ENCODE results near the gene ATP6V0B.
A peak's percentile ranks its signal among the peaks of the same experiment; 100 is the strongest.

ATP6V0B gene

DNA sequence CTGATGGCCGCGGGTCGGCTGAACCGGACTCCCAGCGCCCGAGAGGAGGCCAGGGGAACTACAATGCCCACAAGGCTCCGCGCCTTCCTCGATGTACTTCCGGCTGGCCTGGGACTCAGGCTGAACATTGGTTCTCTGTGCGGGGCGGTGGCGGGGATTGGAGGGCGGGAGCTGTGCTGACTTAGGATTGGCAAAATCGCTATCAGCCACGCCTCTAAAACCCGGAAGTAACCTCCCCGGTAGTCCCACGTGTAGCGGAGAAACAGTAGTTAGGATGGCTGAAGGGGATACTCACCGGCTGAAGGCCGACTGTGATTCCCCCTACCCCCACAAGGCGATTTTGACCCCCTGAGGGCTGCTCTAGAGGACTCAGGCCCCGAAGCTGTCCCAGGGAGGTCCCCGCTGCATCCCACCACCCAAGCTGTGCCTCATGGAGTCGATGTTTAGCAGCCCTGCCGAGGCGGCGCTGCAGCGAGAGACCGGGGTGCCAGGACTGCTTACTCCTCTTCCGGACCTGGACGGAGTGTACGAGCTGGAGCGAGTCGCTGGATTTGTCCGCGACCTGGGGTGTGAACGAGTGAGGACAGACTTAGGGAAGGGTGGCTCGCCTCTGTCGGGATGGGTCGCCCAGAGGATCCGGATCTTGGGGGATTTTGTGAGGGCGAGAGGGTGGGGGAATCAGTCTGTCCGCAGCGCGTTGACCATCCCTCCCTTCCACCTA lies 4.9 kb upstream of the ATP6V0B start, which contains the start of gene DPH2:
TSS of gene DPH2 (plus strand) at position 265 of the 721 bp plus-strand sequence. CDS start at position 431, 166 bp downstream.
- Histone ChIP-seq H3K4me1 (ENCODE audit: control insufficient read depth, insufficient read depth, low read length, poor library complexity, severe bottlenecking) (peaks cover 13% of the 10 kb centered on the region), H3K27me3 (replicated peaks; ENCODE audit: control insufficient read depth, insufficient read depth, low read length, poor library complexity, severe bottlenecking) (no peaks in the 10 kb centered on the region), H3K27ac (ENCODE audit: insufficient read depth, low read length, poor library complexity, severe bottlenecking) (peak within 1 kb of the TSS; percentile 55), H3K9me3 (ENCODE audit: control insufficient read depth, low read length) (no peaks in the 10 kb centered on the region), H3K4me3 (ENCODE audit: insufficient read depth, low read depth, low read length, poor library complexity, severe bottlenecking) (peak within 1 kb of the TSS; percentile 64), H3K36me3 (ENCODE audit: control insufficient read depth, insufficient read depth, low read length) (peaks cover 10% of the 10 kb centered on the region)
- peak; percentile 88 to 95 (median 92) for DNase-seq

GRCh38 chr1:43970502-43970901 lies 4.3 kb upstream of the ATP6V0B start:
- peaks cover 13% of the 10 kb centered on the region for H3K4me1 ChIP-seq (ENCODE audit: control insufficient read depth, insufficient read depth, low read length, poor library complexity, severe bottlenecking)
- peak overlapping the region; percentile 55 for H3K27ac ChIP-seq (ENCODE audit: insufficient read depth, low read length, poor library complexity, severe bottlenecking)
- no peaks in the 10 kb centered on the region for H3K27me3 ChIP-seq (replicated peaks; ENCODE audit: control insufficient read depth, insufficient read depth, low read length, poor library complexity, severe bottlenecking)
- DNase-seq = no peak
- no peaks in the 10 kb centered on the region for H3K9me3 ChIP-seq (ENCODE audit: control insufficient read depth, low read length)
- peaks cover 10% of the 10 kb centered on the region for H3K36me3 ChIP-seq (ENCODE audit: control insufficient read depth, insufficient read depth, low read length)
- peak overlapping the region; percentile 64 for H3K4me3 ChIP-seq (ENCODE audit: insufficient read depth, low read depth, low read length, poor library complexity, severe bottlenecking)

DNA sequence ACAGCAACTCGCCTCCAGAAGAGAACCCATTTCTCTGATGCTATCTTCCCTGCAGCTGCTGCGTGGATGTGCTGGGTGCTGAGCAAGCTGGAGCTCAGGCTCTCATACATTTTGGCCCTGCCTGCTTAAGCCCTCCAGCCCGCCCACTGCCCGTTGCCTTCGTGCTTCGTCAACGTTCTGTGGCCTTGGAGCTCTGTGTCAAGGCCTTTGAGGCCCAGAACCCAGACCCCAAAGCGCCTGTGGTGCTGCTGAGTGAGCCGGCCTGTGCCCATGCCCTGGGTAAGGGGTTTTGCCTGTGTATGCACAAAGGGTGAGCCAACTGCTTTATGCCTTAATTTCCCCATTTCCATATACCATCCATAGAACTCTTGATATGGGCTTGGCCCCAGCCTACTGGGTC lies 3.8 kb upstream of the ATP6V0B start:
- no peak for DNase-seq
- H3K27me3 ChIP-seq (replicated peaks; ENCODE audit: control insufficient read depth, insufficient read depth, low read length, poor library complexity, severe bottlenecking) = no peaks in the 10 kb centered on the region
- H3K27ac ChIP-seq (ENCODE audit: insufficient read depth, low read length, poor library complexity, severe bottlenecking) = no peak overlapping the region
- H3K4me3 ChIP-seq (ENCODE audit: insufficient read depth, low read depth, low read length, poor library complexity, severe bottlenecking) = peak overlapping the region; percentile 64
- H3K4me1 ChIP-seq (ENCODE audit: control insufficient read depth, insufficient read depth, low read length, poor library complexity, severe bottlenecking) = peaks cover 17% of the 10 kb centered on the region
- H3K9me3 ChIP-seq (ENCODE audit: control insufficient read depth, low read length) = no peaks in the 10 kb centered on the region
- peaks cover 10% of the 10 kb centered on the region for H3K36me3 ChIP-seq (ENCODE audit: control insufficient read depth, insufficient read depth, low read length)

DNA sequence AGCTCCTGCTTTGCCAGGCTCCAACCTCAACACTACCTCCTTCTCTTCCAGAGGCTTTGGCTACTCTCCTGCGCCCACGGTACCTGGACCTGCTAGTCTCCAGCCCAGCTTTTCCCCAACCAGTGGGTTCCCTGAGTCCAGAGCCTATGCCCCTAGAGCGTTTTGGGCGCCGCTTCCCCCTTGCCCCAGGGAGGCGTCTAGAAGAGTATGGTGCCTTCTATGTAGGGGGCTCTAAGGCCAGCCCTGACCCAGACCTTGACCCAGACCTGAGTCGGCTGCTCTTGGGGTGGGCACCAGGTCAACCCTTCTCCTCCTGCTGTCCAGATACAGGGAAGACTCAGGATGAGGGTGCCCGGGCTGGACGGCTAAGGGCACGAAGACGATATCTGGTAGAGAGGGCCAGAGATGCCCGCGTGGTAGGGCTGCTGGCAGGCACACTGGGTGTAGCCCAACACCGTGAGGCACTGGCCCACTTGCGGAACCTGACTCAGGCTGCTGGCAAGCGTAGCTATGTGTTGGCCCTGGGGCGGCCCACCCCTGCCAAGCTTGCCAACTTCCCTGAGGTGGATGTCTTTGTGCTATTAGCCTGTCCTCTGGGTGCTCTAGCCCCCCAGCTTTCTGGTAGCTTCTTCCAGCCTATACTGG lies 3.3 kb upstream of the ATP6V0B start:
- Histone ChIP-seq H3K4me1 (ENCODE audit: control insufficient read depth, insufficient read depth, low read length, poor library complexity, severe bottlenecking) (peaks cover 23% of the 10 kb centered on the region), H3K4me3 (ENCODE audit: insufficient read depth, low read depth, low read length, poor library complexity, severe bottlenecking) (no peak overlapping the region), H3K36me3 (ENCODE audit: control insufficient read depth, insufficient read depth, low read length) (peaks cover 12% of the 10 kb centered on the region), H3K27ac (ENCODE audit: insufficient read depth, low read length, poor library complexity, severe bottlenecking) (no peak overlapping the region), H3K27me3 (replicated peaks; ENCODE audit: control insufficient read depth, insufficient read depth, low read length, poor library complexity, severe bottlenecking) (no peaks in the 10 kb centered on the region), H3K9me3 (ENCODE audit: control insufficient read depth, low read length) (no peaks in the 10 kb centered on the region)
- DNase-seq = no peak

GRCh38 chr1:43973981-43974442 lies 748 bp upstream of the ATP6V0B start:
- no peak for DNase-seq
- Histone ChIP-seq H3K27ac (ENCODE audit: insufficient read depth, low read length, poor library complexity, severe bottlenecking) (peak overlapping the region; percentile 80), H3K9me3 (ENCODE audit: control insufficient read depth, low read length) (no peaks in the 10 kb centered on the region), H3K4me1 (ENCODE audit: control insufficient read depth, insufficient read depth, low read length, poor library complexity, severe bottlenecking) (peaks cover 28% of the 10 kb centered on the region), H3K4me3 (ENCODE audit: insufficient read depth, low read depth, low read length, poor library complexity, severe bottlenecking) (peak overlapping the region; percentile 77), H3K27me3 (replicated peaks; ENCODE audit: control insufficient read depth, insufficient read depth, low read length, poor library complexity, severe bottlenecking) (no peaks in the 10 kb centered on the region), H3K36me3 (ENCODE audit: control insufficient read depth, insufficient read depth, low read length) (peaks cover 23% of the 10 kb centered on the region)

GRCh38 chr1:43975249-43975961 lies 645 bp downstream of the ATP6V0B start:
- H3K36me3 ChIP-seq (ENCODE audit: control insufficient read depth, insufficient read depth, low read length) = peaks cover 23% of the 10 kb centered on the region
- DNase-seq = peak in 1 of 3 donors; percentile 20
- peaks cover 32% of the 10 kb centered on the region for H3K4me1 ChIP-seq (ENCODE audit: control insufficient read depth, insufficient read depth, low read length, poor library complexity, severe bottlenecking)
- H3K27ac ChIP-seq (ENCODE audit: insufficient read depth, low read length, poor library complexity, severe bottlenecking) = peak overlapping the region; percentile 80
- H3K9me3 ChIP-seq (ENCODE audit: control insufficient read depth, low read length) = no peaks in the 10 kb centered on the region
- peak overlapping the region; percentile 77 for H3K4me3 ChIP-seq (ENCODE audit: insufficient read depth, low read depth, low read length, poor library complexity, severe bottlenecking)
- no peaks in the 10 kb centered on the region for H3K27me3 ChIP-seq (replicated peaks; ENCODE audit: control insufficient read depth, insufficient read depth, low read length, poor library complexity, severe bottlenecking)

GRCh38 chr1:43976045-43976444 lies 1.3 kb downstream of the ATP6V0B start:
- H3K27me3 ChIP-seq (replicated peaks; ENCODE audit: control insufficient read depth, insufficient read depth, low read length, poor library complexity, severe bottlenecking) = no peaks in the 10 kb centered on the region

DNA sequence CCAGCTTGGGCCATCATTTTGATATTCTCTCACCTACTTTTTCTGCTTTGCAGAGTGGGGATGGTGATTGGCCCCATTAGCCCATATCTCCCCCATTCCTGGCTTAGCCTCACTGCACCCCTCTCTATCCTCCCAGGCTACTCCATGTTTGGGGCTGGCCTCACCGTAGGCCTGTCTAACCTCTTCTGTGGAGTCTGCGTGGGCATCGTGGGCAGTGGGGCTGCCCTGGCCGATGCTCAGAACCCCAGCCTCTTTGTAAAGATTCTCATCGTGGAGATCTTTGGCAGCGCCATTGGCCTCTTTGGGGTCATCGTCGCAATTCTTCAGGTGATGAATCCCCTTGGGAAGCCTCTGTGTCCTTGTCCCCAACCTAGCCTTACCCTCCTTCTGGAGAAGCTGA lies 2.1 kb downstream of the ATP6V0B start:
- Histone ChIP-seq H3K36me3 (ENCODE audit: control insufficient read depth, insufficient read depth, low read length) (peaks cover 23% of the 10 kb centered on the region), H3K4me3 (ENCODE audit: insufficient read depth, low read depth, low read length, poor library complexity, severe bottlenecking) (no peak overlapping the region), H3K4me1 (ENCODE audit: control insufficient read depth, insufficient read depth, low read length, poor library complexity, severe bottlenecking) (peaks cover 28% of the 10 kb centered on the region), H3K9me3 (ENCODE audit: control insufficient read depth, low read length) (no peaks in the 10 kb centered on the region), H3K27me3 (replicated peaks; ENCODE audit: control insufficient read depth, insufficient read depth, low read length, poor library complexity, severe bottlenecking) (no peaks in the 10 kb centered on the region), H3K27ac (ENCODE audit: insufficient read depth, low read length, poor library complexity, severe bottlenecking) (no peak overlapping the region)
- DNase-seq = no peak

More at GRCh38 chr1:43976045-43976444, 1.3 kb downstream of the ATP6V0B start:
- H3K4me3 ChIP-seq (ENCODE audit: insufficient read depth, low read depth, low read length, poor library complexity, severe bottlenecking) = peak overlapping the region; percentile 77
- H3K27ac ChIP-seq (ENCODE audit: insufficient read depth, low read length, poor library complexity, severe bottlenecking) = peak overlapping the region; percentile 80
- peaks cover 28% of the 10 kb centered on the region for H3K4me1 ChIP-seq (ENCODE audit: control insufficient read depth, insufficient read depth, low read length, poor library complexity, severe bottlenecking)
- H3K9me3 ChIP-seq (ENCODE audit: control insufficient read depth, low read length) = no peaks in the 10 kb centered on the region
- no peak for DNase-seq
- H3K36me3 ChIP-seq (ENCODE audit: control insufficient read depth, insufficient read depth, low read length) = peaks cover 23% of the 10 kb centered on the region

DNA sequence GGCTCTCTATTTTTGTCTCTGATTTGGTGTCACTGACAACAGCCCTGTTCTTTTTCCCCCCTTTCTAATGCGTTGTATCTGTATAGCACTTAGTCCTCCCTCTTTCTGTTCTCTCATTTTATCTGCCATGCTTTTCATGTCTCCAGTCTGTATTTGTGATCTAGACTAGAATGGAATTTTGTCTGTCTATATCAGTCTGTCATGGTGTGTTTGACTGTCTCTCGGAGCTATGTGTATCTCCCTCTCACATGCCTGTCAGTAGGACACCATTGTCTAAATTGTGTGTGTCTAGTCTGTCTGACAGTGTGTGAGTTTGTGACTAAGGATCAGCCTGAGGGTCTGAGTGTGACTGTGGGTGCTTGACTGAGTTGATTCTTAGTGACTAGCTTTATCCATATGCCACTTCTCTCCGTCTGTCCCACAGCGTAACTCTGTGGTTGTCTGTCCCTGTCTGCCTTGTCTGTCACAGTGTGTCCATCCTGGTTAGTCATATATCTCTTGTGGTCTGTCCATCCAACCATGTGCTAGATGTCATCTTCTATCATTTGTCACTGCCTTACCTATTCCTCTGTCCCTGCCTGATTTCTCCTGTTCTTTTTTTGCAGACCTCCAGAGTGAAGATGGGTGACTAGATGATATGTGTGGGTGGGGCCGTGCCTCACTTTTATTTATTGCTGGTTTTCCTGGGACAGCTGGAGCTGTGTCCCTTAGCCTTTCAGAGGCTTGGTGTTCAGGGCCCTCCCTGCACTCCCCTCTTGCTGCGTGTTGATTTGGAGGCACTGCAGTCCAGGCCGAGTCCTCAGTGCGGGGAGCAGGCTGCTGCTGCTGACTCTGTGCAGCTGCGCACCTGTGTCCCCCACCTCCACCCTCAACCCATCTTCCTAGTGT lies 2.9 kb downstream of the ATP6V0B start:
- no peak for DNase-seq
- Histone ChIP-seq H3K36me3 (ENCODE audit: control insufficient read depth, insufficient read depth, low read length) (peaks cover 19% of the 10 kb centered on the region), H3K4me1 (ENCODE audit: control insufficient read depth, insufficient read depth, low read length, poor library complexity, severe bottlenecking) (peaks cover 28% of the 10 kb centered on the region), H3K27ac (ENCODE audit: insufficient read depth, low read length, poor library complexity, severe bottlenecking) (no peak overlapping the region), H3K27me3 (replicated peaks; ENCODE audit: control insufficient read depth, insufficient read depth, low read length, poor library complexity, severe bottlenecking) (no peaks in the 10 kb centered on the region), H3K4me3 (ENCODE audit: insufficient read depth, low read depth, low read length, poor library complexity, severe bottlenecking) (no peak overlapping the region), H3K9me3 (ENCODE audit: control insufficient read depth, low read length) (no peaks in the 10 kb centered on the region)
